DND-41 (cell line): ENCODE results near the gene NFIA.

ENCODE experiments used
- CTCF ChIP-seq: IDR thresholded peaks from 2 replicates; pipeline ENCODE4 v1.5.1; 2012; ENCODE audit warnings: borderline replicate concordance, low read length, moderate library complexity, mild to moderate bottlenecking; ENCODE audit not compliant: poor library complexity, severe bottlenecking; ENCODE audit errors: extremely low read depth
- EZH2 ChIP-seq: IDR thresholded peaks from 3 replicates; pipeline ENCODE4 v1.6.1; 2012; ENCODE audit warnings: borderline replicate concordance, low read depth, mild to moderate bottlenecking, moderate library complexity, low read length, inconsistent platforms; ENCODE audit not compliant: severe bottlenecking

DNA sequence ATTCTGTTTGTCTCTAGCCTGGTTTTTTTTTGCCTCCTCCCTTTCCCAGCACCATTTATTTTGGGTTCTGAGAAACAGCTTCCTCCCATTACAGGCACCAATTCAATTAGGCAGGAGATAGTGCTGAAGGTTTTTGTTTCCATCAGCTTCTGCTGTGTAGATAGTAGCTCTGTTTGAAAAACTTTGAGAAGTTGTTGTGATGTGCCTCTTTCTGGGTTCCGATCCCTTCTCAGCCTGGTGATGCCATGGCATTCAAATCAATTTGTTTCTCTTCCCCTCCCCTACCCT is 109.0 kb downstream of the NFIA start:
- TF ChIP-seq CTCF, result no peak
- TF ChIP-seq EZH2, result no peak
